ENCODE data around the gene CHAD. TPM values are rescaled to one million over a fixed set of nuclear protein-coding genes. Genes with fewer than 3 reads are reported as not detected.
"Not testable (repeated sequence)": the region's sequence is repeated elsewhere in the genome, so short reads cannot be mapped to it uniquely, and the experiment has no call there.

CHAD gene
- total RNA-seq, 1 experiment from 2014 or later: not detected

DNA sequence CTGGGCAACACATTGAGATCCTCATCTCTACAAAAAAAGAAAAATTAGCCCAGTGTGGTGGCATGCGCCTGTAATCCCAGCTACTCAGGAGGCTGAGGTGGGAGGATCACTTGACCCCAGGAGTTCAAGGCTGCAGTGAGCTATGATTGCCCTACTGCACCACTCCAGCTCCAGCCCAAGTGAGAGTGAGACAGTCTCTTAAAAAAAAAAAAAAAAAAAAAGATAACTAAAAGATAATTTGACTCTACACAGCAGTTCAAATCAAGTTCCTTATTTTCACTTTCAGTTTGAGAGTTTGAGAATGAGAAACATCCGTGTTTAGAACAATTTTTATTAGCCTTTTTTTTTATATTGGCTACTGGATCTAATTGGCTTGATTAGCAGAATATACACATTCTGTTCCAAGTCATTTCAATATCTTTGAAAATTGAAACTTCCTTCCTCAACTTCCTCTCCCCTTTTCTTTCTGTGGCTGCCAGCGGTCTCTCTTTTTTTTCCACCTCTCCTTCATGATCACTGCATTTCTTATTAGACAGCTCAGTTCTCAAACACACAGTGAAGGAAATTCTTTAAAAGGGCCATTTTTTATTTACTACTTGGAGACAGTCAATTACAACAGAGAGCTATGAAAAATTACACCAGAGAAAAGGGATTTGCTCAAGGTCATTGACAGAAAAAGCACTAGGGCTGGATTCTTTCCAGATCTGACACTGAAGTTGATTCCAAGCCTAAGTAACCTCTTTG, 47.2 kb downstream of the CHAD start:
- peak overlapping the region; percentile 13 for H3K4me3 Mint-ChIP-seq (ENCODE audit: unreplicated experiment)
- intact Hi-C loops (cut with micrococcal nuclease): no loop called here
- CTCF ChIA-PET: interaction anchor here (0.6 to 2.1 kb wide), 5 partner anchors 10 to 327 kb away, joined by 3 to 8 read pairs (median 3); no protein-coding TSS in a partner anchor

DNA sequence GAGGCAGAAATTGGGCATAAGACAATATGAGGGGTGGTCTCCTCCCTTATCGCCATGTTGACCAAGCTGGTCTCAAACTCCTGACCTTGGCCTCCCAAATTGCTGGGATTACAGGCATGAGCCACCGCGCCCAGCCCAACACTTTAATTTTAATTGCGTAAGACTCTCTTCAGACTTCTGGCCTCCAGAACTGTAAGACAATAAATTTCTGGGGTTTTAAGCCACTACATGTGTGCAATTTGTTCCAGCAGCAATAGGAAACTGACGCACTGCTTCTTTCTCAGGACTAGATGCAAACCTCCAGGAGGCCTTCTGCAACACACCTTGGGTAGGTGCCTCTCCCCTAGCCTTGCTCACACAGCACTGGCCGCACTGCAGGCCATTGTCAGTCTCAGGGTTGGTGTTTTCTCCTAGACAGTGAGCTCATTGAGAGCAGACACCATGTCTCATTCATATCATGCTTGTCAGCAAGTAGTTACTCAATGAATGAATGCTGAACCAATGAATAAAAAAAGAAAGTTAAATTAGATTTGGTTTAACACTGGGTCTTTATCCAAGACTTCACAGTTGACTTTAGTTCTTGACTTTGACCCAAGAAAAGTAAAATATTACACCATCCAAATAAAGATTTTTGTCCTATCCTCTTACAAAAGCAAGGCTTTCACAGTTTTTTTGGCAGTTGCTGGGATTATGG, 48.1 kb downstream of the CHAD start:
- H3K4me3 Mint-ChIP-seq (ENCODE audit: unreplicated experiment): no peak overlapping the region
- DNase-seq (ENCODE audit: unreplicated experiment): no peak
- H3K9me3 Mint-ChIP-seq (ENCODE audit: unreplicated experiment): no peaks in the 10 kb centered on the region
- no peak overlapping the region for H3K27ac Mint-ChIP-seq (ENCODE audit: low read depth, unreplicated experiment)
- no peaks in the 10 kb centered on the region for H3K27me3 Mint-ChIP-seq (ENCODE audit: insufficient read depth, unreplicated experiment)
- CTCF ChIA-PET: no interaction called here
- peaks cover 10% of the 10 kb centered on the region for H3K4me1 Mint-ChIP-seq (ENCODE audit: insufficient read depth, unreplicated experiment)
- BruUV-seq (replicated peaks): no TSS peak
- intact Hi-C loops (cut with micrococcal nuclease): no loop called here
- H3K36me3 Mint-ChIP-seq (ENCODE audit: insufficient read depth, unreplicated experiment): no peaks in the 10 kb centered on the region
- TF ChIP-seq, protein P1, sequence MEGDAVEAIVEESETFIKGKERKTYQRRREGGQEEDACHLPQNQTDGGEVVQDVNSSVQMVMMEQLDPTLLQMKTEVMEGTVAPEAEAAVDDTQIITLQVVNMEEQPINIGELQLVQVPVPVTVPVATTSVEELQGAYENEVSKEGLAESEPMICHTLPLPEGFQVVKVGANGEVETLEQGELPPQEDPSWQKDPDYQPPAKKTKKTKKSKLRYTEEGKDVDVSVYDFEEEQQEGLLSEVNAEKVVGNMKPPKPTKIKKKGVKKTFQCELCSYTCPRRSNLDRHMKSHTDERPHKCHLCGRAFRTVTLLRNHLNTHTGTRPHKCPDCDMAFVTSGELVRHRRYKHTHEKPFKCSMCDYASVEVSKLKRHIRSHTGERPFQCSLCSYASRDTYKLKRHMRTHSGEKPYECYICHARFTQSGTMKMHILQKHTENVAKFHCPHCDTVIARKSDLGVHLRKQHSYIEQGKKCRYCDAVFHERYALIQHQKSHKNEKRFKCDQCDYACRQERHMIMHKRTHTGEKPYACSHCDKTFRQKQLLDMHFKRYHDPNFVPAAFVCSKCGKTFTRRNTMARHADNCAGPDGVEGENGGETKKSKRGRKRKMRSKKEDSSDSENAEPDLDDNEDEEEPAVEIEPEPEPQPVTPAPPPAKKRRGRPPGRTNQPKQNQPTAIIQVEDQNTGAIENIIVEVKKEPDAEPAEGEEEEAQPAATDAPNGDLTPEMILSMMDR (IDR thresholded peaks at IDR 0.05; ENCODE audit: unreplicated experiment): no peak
- POLR2A ChIA-PET: interaction anchor here (1.0 to 3.1 kb wide), 3 partner anchors 8 to 23 kb away, joined by 4 to 37 read pairs (median 4); partner anchors contain the start of gene LRRC59

More for the DNA sequence above, 47.2 kb downstream of the CHAD start:
- peaks cover 10% of the 10 kb centered on the region for H3K4me1 Mint-ChIP-seq (ENCODE audit: insufficient read depth, unreplicated experiment)
- no peaks in the 10 kb centered on the region for H3K9me3 Mint-ChIP-seq (ENCODE audit: unreplicated experiment)
- TF ChIP-seq, protein P1 (IDR thresholded peaks at IDR 0.05; ENCODE audit: unreplicated experiment): no peak
- no peak overlapping the region for H3K27ac Mint-ChIP-seq (ENCODE audit: low read depth, unreplicated experiment)
- DNase-seq (ENCODE audit: unreplicated experiment): no peak
- H3K27me3 Mint-ChIP-seq (ENCODE audit: insufficient read depth, unreplicated experiment): no peaks in the 10 kb centered on the region
- BruUV-seq (replicated peaks): no TSS peak
- POLR2A ChIA-PET: interaction anchor here (0.6 to 3.1 kb wide), 8 partner anchors 10 to 285 kb away, joined by 3 to 37 read pairs (median 3); partner anchors contain the start of gene LRRC59
- peaks cover 3% of the 10 kb centered on the region for H3K36me3 Mint-ChIP-seq (ENCODE audit: insufficient read depth, unreplicated experiment)

DNA sequence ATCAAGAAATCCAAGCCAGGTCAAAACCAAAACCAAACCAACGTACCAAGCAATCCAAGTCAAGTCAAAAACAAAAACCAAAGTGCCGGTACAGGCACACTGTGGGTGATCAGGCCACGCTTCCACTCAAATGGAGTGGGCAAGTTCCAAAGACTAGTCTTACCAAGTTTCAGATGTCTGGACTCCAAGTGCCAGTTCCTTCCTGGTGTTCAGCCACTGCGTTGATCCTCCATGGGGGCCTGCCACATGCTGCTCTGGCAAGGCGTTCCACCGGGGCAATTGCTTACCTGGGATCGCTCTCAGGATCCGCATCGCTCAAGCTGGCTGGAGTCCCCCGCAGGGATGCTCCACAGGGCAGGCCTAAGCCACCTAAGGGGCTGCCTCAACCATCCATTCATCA, 49.1 kb downstream of the CHAD start:
- H3K36me3 Mint-ChIP-seq (ENCODE audit: insufficient read depth, unreplicated experiment); intact Hi-C loops (cut with micrococcal nuclease); POLR2A ChIA-PET; DNase-seq (ENCODE audit: unreplicated experiment); H3K27me3 Mint-ChIP-seq (ENCODE audit: insufficient read depth, unreplicated experiment); BruUV-seq (replicated peaks); H3K9me3 Mint-ChIP-seq (ENCODE audit: unreplicated experiment); H3K27ac Mint-ChIP-seq (ENCODE audit: low read depth, unreplicated experiment); H3K4me3 Mint-ChIP-seq (ENCODE audit: unreplicated experiment): not testable (repeated sequence)
- CTCF ChIA-PET: interaction anchor here (0.7 kb wide), 1 partner anchor 64 kb away, joined by 4 read pairs; no protein-coding TSS in a partner anchor
- H3K4me1 Mint-ChIP-seq (ENCODE audit: insufficient read depth, unreplicated experiment): peaks cover 10% of the 10 kb centered on the region

DNA sequence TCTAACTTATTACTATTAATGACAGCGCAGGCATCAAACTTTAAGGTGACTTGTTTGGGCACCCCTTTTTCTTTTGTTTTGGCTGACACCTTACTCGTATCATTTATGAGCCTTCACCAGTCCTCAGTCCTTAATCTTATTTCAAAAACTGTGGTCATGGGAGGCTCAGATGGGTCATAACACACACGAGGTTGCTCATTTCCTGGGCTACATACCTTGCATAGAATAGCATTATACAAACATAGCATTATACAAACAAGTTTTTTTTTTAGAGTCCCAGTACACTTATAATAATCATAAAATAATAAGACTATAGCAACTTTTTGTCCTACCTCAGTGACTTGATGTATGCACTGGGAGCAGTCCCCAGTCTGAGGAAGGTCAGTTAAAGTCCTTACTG, 53.9 kb downstream of the CHAD start:
- Mint-ChIP-seq H3K4me1 (ENCODE audit: insufficient read depth, unreplicated experiment) (no peaks in the 10 kb centered on the region), H3K27me3 (ENCODE audit: insufficient read depth, unreplicated experiment) (peaks cover 10% of the 10 kb centered on the region), H3K36me3 (ENCODE audit: insufficient read depth, unreplicated experiment) (no peaks in the 10 kb centered on the region), H3K4me3 (ENCODE audit: unreplicated experiment) (no peak overlapping the region), H3K9me3 (ENCODE audit: unreplicated experiment) (peaks cover 7% of the 10 kb centered on the region), H3K27ac (ENCODE audit: low read depth, unreplicated experiment) (no peak overlapping the region)
- ChIA-PET CTCF (interaction anchor here (0.6 kb wide), 1 partner anchor 15 kb away, joined by 3 read pairs; no protein-coding TSS in a partner anchor), POLR2A (no interaction called here)
- TF ChIP-seq, protein P1 (IDR thresholded peaks at IDR 0.05; ENCODE audit: unreplicated experiment): no peak
- no TSS peak for BruUV-seq (replicated peaks)
- intact Hi-C loops (cut with micrococcal nuclease): no loop called here
- no peak for DNase-seq (ENCODE audit: unreplicated experiment)

Other genes with a start within 250 kb of the CHAD start
- gene TMEM92, start 194.4 kb downstream of the CHAD start, total RNA-seq (2022): 1.1 and 1.5 TPM in 2 replicates
- gene XYLT2, start 122.8 kb downstream of the CHAD start, total RNA-seq (2022): 9.6 and 14.0 TPM in 2 replicates
- 57.2 and 71.5 TPM in 2 replicates for gene MRPL27, start 95.7 kb downstream of the CHAD start, total RNA-seq (2022)
- gene EME1, start 95.7 kb downstream of the CHAD start, total RNA-seq (2022): 6.0 and 6.7 TPM in 2 replicates
- gene LRRC59, start 71.4 kb downstream of the CHAD start, total RNA-seq (2022): 306 and 344 TPM in 2 replicates
- gene ACSF2, start 42.7 kb downstream of the CHAD start, total RNA-seq (2022): 10.5 and 17.8 TPM in 2 replicates
- gene RSAD1, start 10.0 kb upstream of the CHAD start, total RNA-seq (2022): 25.2 and 28.7 TPM in 2 replicates
- 0.19 TPM in 1 of 2 replicates, not detected in the other for gene MYCBPAP, start 39.6 kb upstream of the CHAD start, total RNA-seq (2022)
- gene EPN3, start 63.9 kb upstream of the CHAD start, total RNA-seq (2022): 2.1 and 4.4 TPM in 2 replicates
- 35.3 and 39.4 TPM in 2 replicates for gene SPATA20, start 78.3 kb upstream of the CHAD start, total RNA-seq (2022)
- gene CACNA1G, start 91.8 kb upstream of the CHAD start, total RNA-seq (2022): not detected in 2 replicates
- 209 and 293 TPM in 2 replicates for gene ABCC3, start 166.0 kb upstream of the CHAD start, total RNA-seq (2022)
- 42.2 and 46.4 TPM in 2 replicates for gene ANKRD40, start 239.0 kb upstream of the CHAD start, total RNA-seq (2022)

All from MCF 10A (cell line).